Measurements from ENCODE around the gene SLC22A5.

SLC22A5 gene

DNA sequence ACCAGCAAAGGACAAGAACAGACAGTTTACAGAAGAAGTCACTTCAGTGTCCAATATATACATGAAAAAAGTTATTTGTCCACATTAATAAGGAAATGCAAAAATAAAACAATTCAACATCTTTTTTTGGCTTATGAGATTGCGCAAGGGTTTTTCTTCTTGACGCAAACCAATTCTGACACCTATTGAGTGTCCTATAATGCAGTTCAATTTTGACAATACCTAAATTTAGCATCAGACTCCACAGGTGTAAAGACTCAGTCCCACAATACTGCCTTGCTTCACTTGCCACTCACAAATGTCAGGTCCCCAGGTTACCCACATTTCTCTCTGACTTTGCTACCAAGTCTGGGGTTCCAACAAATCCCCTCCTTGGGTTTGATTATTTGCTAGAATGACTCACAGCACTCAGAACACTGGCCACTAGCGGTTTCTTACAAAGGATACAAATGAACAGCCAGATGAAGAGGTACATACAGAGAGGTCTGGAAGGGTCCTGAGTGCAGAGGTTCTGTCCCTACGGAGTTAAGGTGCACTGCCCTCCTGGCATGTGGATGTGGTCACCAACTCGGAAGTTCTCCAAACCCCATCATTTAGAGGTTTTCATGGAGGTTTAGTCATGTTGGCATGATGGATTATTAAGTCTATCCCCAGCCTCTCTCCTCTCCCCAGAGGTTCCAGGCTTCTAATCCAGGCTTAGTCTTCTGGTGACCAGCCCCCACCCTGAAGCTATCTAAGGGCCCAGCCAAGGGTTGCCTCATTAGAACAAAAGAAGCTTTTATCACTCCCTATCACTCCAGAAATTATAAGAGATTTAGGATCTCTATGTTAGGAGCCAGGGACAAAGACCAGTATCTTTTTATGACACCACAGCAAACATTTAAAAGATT lies 27.0 kb upstream of the SLC22A5 start:
- DNase-seq, result no peak
- H3K27me3 ChIP-seq, result no peaks in the 10 kb centered on the region
- intact Hi-C loops (cut with DNase I; ENCODE audit: low total_unique reads), result no loop called here
- no peaks in the 10 kb centered on the region for H3K4me1 ChIP-seq
- TF ChIP-seq, protein P1, sequence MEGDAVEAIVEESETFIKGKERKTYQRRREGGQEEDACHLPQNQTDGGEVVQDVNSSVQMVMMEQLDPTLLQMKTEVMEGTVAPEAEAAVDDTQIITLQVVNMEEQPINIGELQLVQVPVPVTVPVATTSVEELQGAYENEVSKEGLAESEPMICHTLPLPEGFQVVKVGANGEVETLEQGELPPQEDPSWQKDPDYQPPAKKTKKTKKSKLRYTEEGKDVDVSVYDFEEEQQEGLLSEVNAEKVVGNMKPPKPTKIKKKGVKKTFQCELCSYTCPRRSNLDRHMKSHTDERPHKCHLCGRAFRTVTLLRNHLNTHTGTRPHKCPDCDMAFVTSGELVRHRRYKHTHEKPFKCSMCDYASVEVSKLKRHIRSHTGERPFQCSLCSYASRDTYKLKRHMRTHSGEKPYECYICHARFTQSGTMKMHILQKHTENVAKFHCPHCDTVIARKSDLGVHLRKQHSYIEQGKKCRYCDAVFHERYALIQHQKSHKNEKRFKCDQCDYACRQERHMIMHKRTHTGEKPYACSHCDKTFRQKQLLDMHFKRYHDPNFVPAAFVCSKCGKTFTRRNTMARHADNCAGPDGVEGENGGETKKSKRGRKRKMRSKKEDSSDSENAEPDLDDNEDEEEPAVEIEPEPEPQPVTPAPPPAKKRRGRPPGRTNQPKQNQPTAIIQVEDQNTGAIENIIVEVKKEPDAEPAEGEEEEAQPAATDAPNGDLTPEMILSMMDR (IDR thresholded peaks at IDR 0.05), result no peak
- H3K36me3 ChIP-seq, result peaks cover 0 to 3% (median 0%) of the 10 kb centered on the region in 3 donors
- no peak overlapping the region for H3K4me3 ChIP-seq
- no peaks in the 10 kb centered on the region for H3K9me3 ChIP-seq
- no peak overlapping the region for H3K27ac ChIP-seq

DNA sequence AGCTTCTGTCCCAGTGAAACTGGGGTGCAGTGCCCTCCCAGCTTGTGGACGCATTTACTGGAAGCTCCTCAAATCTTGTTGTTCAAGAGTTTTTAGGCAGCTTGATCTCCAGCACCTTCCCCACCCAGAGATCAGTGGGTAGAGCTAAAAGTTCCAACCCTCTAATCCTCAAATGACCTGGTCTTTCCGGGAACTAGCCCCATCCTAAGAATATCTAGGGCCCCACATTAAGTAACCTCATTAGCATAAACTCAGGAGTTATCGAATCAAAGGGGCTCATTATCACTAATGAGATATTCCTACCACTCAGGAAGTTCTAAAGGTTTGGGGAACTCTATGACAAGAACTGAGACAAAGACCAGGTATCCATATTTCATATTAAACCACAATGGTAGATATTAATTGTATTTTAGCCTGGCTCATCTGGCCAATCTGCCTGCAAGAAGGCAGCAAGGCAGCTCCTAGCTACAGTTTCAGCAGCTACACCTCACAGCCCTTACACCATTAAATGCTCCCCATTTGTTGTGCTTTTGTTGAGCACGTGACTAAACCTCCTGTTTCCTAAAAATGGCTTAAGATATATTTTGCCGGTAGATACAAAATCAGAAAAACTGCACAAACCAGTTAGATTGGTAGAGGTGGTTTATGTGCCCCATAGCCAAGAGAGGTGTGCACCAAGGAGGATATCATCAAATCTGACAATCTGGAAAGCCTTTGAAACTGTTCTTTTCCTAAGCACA lies 24.6 kb upstream of the SLC22A5 start:
- intact Hi-C loops (cut with DNase I; ENCODE audit: low total_unique reads), result no loop called here
- TF ChIP-seq, protein P1 (IDR thresholded peaks at IDR 0.05), result no peak
- peaks cover 9 to 17% (median 15%) of the 10 kb centered on the region in 3 donors for H3K36me3 ChIP-seq
- no peak for DNase-seq
- no peak overlapping the region for H3K4me3 ChIP-seq
- H3K9me3 ChIP-seq, result peaks cover 0 to 4% (median 0%) of the 10 kb centered on the region in 3 donors
- H3K27me3 ChIP-seq, result no peaks in the 10 kb centered on the region
- H3K27ac ChIP-seq, result no peak overlapping the region
- H3K4me1 ChIP-seq, result no peaks in the 10 kb centered on the region

DNA sequence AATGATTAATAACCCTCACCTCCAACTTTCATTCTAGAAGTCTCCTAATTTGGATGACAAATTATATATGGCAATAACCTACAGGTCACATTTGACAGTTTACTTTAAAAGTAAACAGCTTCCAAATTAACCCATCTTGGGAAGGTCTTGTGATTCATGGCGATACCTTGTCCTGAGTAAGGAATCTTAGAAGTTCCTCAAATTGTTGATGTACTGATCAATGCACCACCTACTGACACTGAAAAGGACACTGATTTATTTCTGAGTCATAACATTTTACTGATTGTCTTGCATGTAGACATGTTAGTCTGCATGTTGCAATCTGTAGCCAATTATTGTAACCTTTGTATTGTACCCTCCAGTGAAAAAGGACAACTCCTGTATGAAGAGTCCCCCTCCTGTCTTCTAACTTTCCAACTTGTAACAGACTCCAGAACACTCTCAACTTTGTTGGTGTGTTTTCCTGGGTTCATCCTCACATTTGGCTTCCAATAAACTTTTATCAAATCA lies 16.0 kb upstream of the SLC22A5 start:
- Histone ChIP-seq H3K27me3 (no peaks in the 10 kb centered on the region), H3K36me3 (peaks cover 12 to 16% (median 14%) of the 10 kb centered on the region in 3 donors), H3K4me3 (no peak overlapping the region), H3K27ac (no peak overlapping the region), H3K4me1 (no peaks in the 10 kb centered on the region), H3K9me3 (peaks cover 0 to 4% (median 0%) of the 10 kb centered on the region in 3 donors)
- DNase-seq, result no peak
- intact Hi-C loops (cut with DNase I; ENCODE audit: low total_unique reads), result loop anchor here (10.0 kb wide), 1 partner anchor 49 kb away; no protein-coding TSS in a partner anchor
- TF ChIP-seq, protein P1 (IDR thresholded peaks at IDR 0.05), result no peak

DNA sequence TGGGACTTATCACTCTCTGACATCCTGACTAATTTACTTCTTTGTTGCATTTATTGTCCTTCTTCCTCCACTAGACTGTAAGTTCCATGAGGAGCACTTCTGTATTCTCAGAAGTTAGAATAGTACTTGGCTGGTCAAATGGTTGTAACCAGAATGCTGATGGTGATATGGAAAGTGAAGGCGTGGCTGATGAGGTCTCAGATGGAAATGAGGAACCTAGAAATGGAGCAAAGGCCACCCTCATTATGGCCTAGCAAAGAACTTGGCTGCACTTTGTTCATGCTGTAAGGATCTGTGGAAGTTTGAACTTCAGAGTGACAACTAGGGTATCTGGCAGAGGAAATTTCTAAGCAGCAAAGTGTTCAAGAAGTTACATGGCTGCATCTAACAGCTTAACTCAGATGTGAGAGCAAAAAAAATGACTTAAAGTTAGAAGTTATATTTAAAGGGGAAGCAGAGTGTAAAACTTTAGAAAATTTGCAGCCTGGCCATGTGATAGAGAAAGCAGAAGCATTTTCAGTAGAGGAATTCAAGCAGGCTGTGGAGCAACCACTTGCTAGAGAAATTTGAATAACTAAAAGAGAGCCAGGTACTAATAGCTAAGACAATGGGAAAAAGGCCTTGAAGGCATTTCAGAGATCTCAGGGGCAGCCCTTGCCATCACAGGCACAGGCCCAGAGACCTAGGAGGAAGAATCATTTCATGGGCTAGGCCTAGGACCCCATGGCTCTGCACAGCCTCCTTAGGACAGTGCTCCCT lies 14.9 kb upstream of the SLC22A5 start:
- intact Hi-C loops (cut with DNase I; ENCODE audit: low total_unique reads), result loop anchor here (10.0 kb wide), 1 partner anchor 50 kb away; no protein-coding TSS in a partner anchor
- TF ChIP-seq, protein P1 (IDR thresholded peaks at IDR 0.05), result no peak
- Histone ChIP-seq H3K4me3 (no peak overlapping the region), H3K4me1 (no peaks in the 10 kb centered on the region), H3K9me3 (peaks cover 0 to 1% (median 0%) of the 10 kb centered on the region in 3 donors), H3K27me3 (no peaks in the 10 kb centered on the region), H3K36me3 (peaks cover 2 to 7% (median 5%) of the 10 kb centered on the region in 3 donors), H3K27ac (no peak overlapping the region)
- no peak for DNase-seq

Data from tibial artery (tissue), 4 donors.